GM19240 (cell line): ENCODE data around the gene LRRC8C.

Experiments
- DNase-seq: peaks from one replicate; pipeline ENCODE4 v3.0.0; 2011; ENCODE audit warnings: low spot score; ENCODE audit not compliant: insufficient read length

LRRC8C gene

GRCh38 chr1:89762779-89763648 is 130.1 kb downstream of the LRRC8C start:
- peak; percentile 67 for DNase-seq

GRCh38 chr1:89763649-89763986 is 130.7 kb downstream of the LRRC8C start:
- no peak for DNase-seq

GRCh38 chr1:89765774-89766173 is 132.9 kb downstream of the LRRC8C start:
- DNase-seq, result no peak

GRCh38 chr1:89767618-89768017 is 134.7 kb downstream of the LRRC8C start:
- DNase-seq, result no peak
